Right hindlimb (tissue), 1 donor: ENCODE measurements around the gene FRAT1.

ENCODE experiments used
- DNase-seq: peaks from one replicate; pipeline ENCODE4 v3.0.0-alpha.2; 2018

Gene FRAT1

GRCh38 chr10:97307866-97308780, 10.9 kb upstream of the FRAT1 start:
- no peak for DNase-seq

GRCh38 chr10:97311111-97311626, 7.9 kb upstream of the FRAT1 start:
- no peak for DNase-seq

DNA sequence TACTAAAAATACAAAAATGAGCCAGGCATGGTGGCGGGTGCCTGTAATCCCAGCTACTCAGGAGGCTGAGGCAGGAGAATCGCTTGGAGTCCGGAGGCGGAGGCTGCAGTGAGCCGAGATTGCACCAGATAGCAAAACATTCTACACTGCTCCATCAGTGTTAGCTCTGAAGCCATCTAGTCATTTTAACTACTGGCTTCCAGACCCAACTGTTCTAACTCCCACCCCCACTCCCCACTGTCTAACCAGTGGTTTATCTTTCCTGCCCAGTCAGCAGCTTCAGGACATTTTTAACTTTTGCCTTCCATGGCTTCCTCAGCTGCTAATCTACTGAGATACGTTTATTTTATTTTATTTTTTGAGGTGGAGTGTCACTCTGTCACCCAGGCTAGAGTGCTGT, 6.2 kb upstream of the FRAT1 start:
- DNase-seq: no peak

DNA sequence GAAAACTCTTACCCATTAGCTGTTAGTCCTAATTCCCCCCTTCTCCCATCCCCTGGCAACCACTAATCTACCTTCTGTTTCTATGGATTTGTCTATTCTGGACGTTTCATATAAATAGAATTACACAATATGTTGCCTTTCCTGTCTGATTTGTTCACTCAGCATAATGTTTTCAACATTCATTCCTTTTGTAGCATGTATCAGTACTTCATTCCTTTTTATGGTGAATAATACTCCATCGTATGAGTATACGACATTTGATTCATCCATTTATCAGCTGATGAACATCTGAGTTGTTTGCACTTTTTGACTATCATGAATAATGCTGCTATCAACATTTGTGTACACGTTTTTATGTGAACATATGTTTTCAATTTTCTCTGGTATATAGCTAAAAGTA, 4.4 kb upstream of the FRAT1 start:
- no peak for DNase-seq

DNA sequence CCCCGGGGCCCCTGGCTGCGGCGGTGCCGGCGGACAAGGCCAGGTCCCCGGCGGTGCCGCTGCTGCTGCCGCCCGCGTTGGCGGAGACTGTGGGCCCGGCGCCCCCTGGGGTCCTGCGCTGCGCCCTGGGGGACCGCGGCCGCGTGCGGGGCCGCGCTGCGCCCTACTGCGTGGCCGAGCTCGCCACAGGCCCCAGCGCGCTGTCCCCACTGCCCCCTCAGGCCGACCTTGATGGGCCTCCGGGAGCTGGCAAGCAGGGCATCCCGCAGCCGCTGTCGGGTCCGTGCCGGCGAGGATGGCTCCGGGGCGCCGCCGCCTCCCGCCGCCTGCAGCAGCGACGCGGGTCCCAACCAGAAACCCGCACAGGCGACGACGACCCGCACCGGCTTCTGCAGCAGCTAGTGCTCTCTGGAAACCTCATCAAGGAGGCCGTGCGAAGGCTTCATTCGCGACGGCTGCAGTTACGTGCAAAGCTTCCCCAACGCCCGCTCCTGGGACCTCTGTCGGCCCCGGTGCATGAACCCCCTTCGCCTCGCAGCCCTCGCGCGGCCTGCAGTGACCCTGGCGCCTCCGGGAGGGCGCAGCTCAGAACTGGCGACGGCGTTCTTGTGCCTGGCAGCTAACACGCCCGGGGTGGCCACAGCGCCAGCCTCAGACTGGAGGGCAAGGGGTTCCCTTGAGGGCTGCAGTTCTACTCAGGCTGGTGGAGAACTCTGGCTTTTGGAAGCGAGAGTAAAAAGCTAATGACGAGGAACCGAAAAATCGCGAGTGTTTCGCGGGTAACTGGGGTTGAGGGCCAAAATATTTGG, 804 bp downstream of the FRAT1 start:
- DNase-seq: peak; percentile 54

- DNase-seq: peak; percentile 24
Measured at GRCh38 chr10:97320480-97321031, 1.5 kb downstream of the FRAT1 start.

DNA sequence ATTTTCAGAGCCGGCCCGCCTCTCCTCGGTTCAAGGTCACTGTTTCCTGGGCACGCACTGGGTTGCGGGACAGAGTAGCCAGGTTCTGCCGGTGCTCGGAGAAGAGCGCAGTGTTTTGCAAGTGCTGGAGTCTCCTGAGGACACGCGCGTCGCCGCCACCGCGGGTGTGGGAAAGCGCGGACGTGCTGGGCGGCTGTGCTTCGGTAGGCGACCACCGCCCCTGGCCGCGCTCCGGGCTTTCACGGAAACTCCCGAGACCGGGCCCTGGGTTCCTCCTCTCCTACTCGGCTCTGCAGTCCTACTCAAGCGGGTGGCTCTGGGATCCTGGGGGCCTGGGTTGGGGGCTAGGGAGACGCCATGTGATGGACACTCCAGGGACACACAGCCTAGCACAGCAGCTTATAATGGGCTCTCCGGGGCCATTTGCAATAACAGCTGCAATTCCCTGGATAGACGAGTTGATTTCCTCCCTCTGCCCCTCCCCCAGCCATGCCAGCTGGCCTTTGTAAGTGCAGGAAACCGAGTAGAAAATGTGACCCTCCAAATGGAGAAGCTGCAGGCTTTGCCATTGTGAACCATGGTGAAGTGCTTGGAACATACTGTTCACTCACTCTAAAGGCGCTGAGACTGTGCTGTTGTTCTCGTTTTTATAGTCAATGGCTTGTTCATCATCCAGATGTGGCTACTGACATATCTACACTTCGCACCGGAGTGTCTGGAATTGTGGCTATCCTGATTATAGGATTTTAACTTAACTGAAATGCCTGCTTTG, 2.1 kb downstream of the FRAT1 start:
- peak; percentile 62 for DNase-seq

GRCh38 chr10:97321804-97322190, 2.7 kb downstream of the FRAT1 start:
- DNase-seq: no peak

DNA sequence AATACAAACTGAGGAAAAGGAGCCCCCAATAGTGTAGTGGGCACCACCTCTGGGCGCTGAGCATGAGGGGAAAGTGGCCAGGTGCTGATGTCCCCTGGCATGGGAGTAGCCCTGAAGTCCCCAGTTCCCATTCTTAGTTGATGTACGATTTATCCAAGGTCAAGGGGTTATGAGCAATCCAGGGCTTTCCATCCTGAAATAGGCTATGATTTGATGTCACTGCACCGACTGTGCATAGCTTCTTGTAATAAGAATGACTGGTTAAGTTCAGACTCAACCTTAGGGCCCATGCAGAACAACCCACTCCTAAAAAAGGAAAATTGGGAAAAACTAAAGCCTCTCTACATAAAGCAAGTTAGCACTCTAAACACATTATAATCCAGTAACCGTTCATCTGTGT, 4.4 kb downstream of the FRAT1 start:
- no peak for DNase-seq

- no peak for DNase-seq
Measured at GRCh38 chr10:97325754-97326153, 6.7 kb downstream of the FRAT1 start.

DNA sequence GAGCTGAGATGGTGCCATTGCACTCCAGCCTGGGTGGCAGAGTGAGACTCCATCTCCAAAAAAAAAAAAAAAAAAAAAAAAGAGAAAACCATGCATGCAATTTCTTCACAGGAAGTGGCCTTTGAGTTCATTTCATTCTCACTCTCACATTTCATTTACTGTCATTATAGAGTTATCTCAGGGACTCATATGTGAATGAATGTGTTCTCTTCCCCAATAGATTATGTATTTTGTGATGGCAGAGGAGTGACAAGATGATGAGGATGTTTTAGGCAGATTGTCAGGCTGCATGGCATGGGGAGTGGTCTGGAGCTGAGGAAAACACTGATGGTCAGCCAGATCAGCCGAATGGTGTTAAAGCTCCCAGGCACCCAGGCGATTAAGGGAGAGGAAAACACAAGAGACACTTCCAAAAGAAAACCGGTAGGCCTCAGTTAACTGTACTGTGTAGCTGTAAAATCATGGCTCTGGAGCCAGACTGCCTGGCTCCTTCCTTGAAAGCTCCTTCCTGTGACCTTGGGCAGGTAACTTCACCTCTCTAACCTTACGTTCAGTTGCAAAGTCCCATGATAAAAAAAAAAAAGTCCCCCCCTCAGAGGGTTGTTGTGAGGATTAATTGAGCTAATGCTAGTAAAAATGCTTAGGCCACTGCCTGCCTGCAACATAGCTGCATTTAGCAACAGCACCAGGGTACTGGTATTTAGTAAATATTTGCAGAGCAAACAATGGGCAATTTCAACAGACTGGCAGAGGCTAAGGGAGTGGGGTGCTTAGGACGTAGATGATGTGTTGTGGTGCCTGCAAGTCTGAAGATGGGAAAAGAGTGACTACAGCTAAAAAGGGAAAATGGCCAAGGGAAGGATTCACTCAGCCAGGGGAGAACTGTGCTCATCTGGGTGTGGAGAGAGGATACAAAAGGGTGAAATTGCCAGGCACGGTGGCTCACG, 8.6 kb downstream of the FRAT1 start:
- DNase-seq: no peak

DNA sequence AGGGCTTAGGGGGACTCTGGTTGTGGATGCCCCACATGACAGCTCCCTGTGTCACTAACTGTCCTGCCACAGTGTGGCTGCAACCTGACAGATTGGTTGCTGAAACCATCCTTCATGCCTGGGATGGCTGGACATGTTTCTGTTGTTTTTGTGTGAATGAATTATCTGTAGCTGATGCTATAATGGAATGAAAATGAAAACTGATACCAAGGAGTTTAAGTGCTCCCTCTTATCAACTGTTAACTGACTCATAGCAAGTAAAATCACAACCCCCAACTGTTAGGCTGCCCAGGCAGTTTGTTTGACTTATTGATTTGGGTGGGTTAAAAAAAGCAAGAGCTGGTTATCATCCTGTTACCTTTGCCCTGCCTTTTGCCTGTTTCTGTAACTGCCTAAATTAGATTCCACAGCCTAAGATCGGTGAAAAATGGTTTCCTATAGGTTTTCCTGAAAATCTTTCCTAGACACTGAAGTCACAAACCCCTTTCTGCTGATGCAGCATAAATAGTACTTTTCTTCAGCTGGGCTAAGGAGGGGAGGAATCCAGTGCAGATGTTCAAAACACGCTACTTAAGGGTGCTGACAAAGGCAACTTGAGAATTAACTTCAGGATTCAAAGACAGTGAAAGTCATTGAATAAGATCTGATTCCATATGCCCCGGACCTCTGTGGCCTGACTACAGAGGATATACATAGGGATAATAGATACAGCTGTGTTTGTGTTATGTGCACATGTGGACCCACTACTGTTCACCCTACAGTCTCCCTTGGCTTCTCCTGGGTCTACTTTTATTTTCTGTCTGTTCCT, 9.8 kb downstream of the FRAT1 start:
- DNase-seq: no peak

- no peak for DNase-seq
Measured at GRCh38 chr10:97329766-97330165, 10.7 kb downstream of the FRAT1 start.

- DNase-seq: no peak
Measured at GRCh38 chr10:97331153-97331703, 12.2 kb downstream of the FRAT1 start.

GRCh38 chr10:97332591-97333350, 13.7 kb downstream of the FRAT1 start:
- peak; percentile 49 for DNase-seq

DNA sequence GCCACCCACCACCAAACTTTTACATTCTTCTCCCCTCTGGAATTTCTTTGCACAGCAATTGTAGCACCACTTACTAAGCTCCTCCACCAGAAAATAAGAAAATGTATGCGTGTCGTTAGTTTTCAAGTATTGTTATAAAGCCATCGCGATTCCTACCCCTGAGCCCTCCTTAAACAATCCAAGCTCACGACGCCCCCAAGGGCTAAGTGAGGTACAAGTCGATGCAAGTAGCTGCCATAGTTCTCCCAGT, 14.2 kb downstream of the FRAT1 start:
- peak; percentile 40 for DNase-seq

- peak; percentile 41 for DNase-seq
Measured at GRCh38 chr10:97333601-97334369, 14.7 kb downstream of the FRAT1 start.

- peak; percentile 94 for DNase-seq
Measured at GRCh38 chr10:97334370-97335175, 15.5 kb downstream of the FRAT1 start, which contains the start of gene FRAT2. Gene FRAT2 (minus strand): TSS chr10:97334729. CDS start chr10:97334572, 157 bp downstream.
